Measurements from ENCODE around the gene ATP8A2.

ATP8A2 gene

DNA sequence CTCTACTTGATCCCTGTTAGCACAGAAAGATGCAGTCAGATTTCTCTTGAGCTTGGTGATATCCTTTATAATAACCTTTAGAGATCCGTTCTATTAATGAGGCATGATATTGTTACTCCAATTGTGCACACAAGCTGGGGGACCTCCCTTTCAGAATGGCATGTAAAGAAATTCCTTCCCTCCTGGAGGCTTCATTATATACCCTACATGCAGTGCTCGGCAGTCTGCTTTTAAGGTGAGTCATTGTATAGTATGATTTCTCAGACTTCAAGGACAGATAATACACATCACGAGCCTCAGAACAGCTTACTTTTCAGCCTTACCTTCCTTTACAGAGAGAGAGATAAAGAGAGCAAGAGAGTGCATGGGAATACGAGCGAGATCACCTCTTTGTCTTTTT lies 261.3 kb downstream of the ATP8A2 start:
- DNase-seq = no peak

- DNase-seq = no peak
These were observed 273.9 kb downstream of the ATP8A2 start for GRCh38 chr13:25645681-25646080.

GRCh38 chr13:25649001-25649633 lies 277.3 kb downstream of the ATP8A2 start:
- DNase-seq = no peak

DNA sequence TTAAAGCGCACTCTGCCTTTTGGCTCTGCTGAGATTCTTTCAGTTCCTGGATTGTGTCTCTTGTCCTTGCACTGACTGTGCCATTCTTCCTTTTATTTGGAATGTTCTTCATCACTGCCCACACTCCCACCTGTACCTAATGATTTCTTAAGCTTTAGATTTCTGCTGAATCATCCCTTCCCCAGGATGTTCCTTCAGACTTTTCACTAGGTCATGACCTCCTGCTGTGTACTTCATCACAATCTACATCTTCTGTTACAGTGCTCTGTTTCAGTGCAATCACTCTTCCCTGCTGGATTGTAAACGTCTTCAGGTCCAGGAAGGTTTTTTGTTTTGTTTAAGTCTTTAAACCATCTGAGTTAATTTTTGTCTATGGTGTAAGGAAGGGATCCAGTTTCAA lies 281.0 kb downstream of the ATP8A2 start:
- DNase-seq = no peak

DNA sequence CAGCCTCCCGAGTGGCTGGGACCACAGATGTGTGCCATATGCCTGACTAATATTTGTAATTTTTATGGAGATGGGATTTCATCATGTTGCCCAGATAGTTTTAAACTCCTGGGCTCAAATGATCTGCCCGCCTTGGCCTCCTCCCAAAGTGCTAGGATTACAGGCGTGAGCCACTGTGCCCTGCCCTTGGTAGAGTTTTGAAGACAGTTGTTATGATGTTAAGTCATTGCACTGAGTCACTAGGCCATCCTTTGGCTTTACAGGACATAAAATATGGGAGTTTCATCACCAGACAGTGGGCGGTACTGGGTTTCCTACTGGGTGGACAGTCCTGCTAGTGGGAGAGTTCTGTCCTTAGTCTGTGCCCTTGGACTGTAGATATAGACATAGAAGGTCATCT lies 282.5 kb downstream of the ATP8A2 start:
- DNase-seq = no peak

DNA sequence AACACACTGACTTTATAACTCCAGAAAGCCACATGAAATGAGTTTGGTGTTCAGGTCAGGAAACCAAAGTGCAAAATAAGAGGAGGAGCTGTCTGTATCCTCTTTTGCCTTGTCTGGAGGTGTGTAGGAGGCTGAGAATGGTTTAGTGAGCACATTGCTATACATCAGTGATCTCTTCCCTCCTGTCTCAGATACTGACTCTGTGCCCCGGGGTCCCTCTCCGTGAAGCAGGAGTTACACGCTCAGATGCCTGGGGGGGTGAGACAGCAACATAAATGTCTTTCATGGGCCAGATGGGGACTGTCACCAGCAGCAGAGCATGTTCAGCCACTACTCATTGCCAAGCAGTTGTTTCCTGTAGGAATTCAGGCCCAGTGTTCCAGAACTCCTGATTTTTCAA lies 285.4 kb downstream of the ATP8A2 start:
- no peak for DNase-seq

DNA sequence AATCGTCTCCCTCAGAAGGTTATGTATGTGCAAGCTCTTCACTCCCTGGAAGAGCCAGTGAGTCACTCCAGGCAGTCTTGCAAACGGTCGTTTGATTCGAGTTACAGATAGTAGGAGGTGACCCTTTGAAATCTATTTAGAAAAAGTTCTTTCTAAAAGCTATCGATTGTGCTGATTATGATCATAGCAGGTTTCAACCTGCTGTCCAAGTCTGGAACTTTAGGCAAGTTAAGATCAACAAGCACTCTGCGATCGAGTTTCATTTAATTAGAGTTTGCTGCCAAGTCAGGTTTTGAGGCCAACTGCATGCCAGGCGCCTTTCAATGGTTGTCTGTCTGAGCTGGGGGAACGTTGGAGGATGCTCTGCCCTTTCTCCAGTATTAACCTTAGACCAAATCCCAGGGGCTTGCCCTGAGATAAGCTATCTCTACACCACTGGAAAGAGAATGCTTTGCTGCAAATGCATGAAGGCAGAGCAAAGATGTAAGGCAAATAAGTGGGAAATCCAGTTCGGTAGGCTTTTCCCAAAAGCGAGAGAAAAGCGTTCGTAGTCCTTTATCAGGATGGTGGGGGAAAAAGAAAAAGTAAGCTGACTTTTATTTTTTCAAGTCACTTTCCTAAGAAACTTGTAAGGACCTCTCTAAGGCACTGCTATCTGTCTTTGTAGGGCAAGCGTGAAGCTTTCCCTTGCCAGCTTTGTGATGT lies 287.5 kb downstream of the ATP8A2 start:
- DNase-seq = no peak

DNA sequence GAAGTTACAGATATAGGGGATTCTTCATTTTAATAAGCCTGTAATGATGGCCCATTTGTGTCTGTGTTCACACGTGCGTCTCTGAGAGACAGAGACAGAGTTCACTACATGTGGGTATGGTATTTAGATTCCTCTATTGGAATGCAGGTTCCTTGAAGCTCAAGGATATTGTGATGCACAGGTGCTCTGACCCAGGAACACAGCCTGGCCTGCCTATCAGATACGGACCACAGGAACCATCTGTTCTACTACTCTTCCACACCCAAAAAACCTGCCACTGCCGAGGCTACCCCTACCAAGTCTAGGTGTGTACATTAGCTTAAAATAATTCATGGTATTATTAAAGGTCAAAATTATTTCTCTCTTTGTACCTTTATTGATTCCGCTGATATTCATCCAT lies 289.2 kb downstream of the ATP8A2 start:
- no peak for DNase-seq

GRCh38 chr13:25662516-25662915 lies 290.7 kb downstream of the ATP8A2 start:
- no peak for DNase-seq

- no peak for DNase-seq
These were observed 296.6 kb downstream of the ATP8A2 start for GRCh38 chr13:25668345-25668744.

DNA sequence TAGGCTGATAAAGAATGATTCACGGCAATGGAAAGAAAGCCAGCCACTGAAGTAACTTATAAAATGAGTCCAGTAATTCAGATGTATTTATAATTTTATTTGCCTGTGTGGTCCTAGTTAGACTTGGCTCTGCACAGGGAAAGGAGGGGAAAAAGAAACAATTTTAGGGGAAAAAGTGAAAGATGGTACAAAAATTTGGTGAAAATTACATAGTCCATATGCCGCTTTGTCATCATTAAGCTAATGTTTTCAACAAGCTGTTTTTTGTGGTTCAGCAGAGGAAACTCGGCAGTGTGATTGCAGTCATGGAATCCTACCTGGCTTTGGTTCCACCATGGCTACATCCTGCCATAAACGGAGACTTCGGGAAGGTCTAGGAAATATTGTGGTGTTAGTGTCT lies 301.9 kb downstream of the ATP8A2 start:
- no peak for DNase-seq

GRCh38 chr13:25674371-25674770 lies 302.6 kb downstream of the ATP8A2 start:
- no peak for DNase-seq

- no peak for DNase-seq
These were observed 303.3 kb downstream of the ATP8A2 start for GRCh38 chr13:25675060-25675459.

GRCh38 chr13:25677956-25678355 lies 306.2 kb downstream of the ATP8A2 start:
- no peak for DNase-seq

- no peak for DNase-seq
These were observed 306.6 kb downstream of the ATP8A2 start for GRCh38 chr13:25678398-25678797.

DNA sequence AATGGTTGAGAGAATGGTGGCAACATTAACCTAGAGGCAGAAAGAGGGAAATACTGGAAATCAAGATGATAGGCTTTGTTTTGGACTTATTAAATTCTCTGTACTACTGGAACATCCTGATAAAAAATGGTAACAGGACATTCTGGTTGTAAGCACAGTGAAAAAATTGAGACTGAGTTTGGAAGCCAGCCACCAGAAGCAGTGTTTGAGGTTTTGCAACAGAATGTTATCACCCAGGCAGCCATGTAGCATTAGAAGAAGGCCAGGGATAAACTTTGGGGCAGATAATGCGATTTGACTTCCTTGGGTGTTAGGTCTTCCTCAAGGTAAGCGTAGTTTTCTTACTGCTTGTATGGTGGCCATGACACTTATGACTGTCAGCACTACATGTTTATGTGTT lies 307.4 kb downstream of the ATP8A2 start:
- DNase-seq = no peak

GRCh38 chr13:25679936-25680335 lies 308.2 kb downstream of the ATP8A2 start:
- no peak for DNase-seq

GRCh38 chr13:25682276-25682675 lies 310.5 kb downstream of the ATP8A2 start:
- DNase-seq = no peak

- DNase-seq = no peak
These were observed 311.3 kb downstream of the ATP8A2 start for GRCh38 chr13:25683056-25683455.

DNA sequence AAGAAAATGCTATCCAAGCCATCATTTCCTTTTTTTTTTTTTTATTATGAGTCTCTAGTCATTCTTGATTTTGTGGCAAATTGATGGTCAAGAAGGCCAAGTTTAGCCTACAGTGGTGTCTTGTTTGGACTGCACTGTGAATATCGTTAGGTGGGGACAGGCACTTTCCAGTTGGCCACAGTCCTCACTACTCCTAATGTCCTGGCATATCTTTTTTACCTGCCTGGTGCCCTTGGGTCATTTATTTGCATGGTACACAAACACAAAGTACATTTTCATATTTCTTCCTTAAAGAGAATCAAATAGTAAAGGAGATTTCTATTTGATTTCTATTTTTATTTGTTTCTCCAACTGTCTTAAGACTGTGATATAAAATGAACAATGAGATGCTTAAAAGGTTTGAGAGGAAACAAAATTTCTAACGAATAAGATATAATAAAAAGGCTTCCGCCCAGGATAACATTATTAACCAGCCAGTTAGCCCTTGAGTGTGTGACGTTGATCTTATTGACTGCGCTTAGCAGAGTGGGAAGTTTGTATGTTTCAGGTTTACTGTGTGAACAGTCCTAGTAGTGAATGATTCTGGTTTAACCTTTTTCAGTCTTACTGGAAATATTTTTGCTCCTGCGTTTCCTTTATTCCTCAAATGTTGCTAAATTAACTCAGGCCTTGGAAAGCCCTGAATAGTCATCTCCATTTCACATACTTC lies 312.0 kb downstream of the ATP8A2 start:
- DNase-seq = no peak

- DNase-seq = no peak
These were observed 312.7 kb downstream of the ATP8A2 start for GRCh38 chr13:25684491-25684890.

DNA sequence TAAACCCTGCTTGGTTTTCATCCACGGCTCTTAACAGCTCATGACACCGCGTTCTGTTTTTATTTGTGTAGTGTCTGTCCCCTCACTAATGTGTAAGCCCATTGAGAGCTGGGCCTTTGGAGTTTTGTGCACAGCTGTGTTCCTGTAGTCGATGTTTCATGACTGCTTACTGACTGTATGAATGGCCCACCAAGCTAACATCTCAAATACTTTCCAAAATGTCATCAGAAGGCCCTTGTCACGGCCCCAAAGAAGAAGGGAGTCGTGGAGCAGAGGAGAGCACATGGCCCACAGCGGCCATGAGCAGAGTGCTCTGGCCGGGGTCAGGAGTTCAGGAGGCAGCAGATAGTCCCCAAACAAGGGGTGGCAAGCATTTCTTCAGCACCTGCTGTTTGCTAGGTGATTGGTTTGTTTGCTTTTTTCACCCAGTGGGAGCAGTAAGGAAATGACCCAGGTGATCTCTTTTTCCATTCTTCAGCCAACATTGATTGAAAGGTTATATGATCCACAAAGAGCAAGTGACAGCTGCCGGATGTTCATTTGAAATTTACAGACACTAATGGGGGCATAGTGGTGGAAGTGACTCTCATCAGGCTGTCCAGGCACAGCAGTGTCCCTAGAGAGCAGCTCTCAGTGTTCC lies 315.2 kb downstream of the ATP8A2 start:
- DNase-seq = no peak

GRCh38 chr13:25687471-25688225 lies 315.9 kb downstream of the ATP8A2 start:
- no peak for DNase-seq

Data from activated gamma-delta T cell (primary cell).